ENCODE results near the gene ASIC4. TPM values are rescaled to one million over a fixed set of nuclear protein-coding genes. Genes with fewer than 3 reads are reported as not detected.

ASIC4 gene
- total RNA-seq, 1 donor from 2014 or later: 0.15 TPM

DNA sequence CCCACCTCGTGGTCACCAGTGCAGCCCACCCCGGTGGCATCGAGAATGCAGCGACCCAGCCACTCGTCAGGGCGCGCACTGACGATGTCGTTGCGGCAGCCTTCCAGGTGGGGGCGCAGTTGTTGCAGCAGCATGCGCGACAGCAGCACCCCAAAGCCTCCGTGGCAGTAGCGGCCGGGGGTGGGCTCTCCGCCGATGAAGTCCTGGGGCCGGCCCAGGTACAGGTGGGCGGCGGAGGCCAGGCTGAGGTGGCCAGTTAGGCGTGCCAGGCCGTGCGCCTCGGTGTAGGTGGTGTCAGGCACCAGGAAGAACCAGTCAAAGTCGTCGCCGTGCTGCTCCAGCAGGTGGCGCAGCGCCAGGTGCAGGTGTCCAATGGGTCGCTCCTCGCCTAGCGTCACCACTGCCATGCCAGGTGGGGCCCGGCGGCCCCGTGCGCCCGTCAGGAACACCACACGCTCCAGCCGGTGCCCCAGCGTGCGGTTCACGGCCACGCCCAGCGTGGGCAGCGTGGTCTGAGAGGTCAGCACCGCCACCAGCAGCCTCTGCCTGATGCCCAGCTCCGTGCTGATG lies 27.4 kb downstream of the ASIC4 start:
- Mint-ChIP-seq H3K4me3 (ENCODE audit: unreplicated experiment) (peak overlapping the region; percentile 91), H3K4me1 (ENCODE audit: low read depth) (peaks cover 38% of the 10 kb centered on the region), H3K36me3 (ENCODE audit: low read depth) (peaks cover 15% of the 10 kb centered on the region), H3K27ac (ENCODE audit: unreplicated experiment) (peak overlapping the region; percentile 86), H3K27me3 (ENCODE audit: low read depth) (no peaks in the 10 kb centered on the region), H3K9me3 (ENCODE audit: low read depth) (no peaks in the 10 kb centered on the region)
- TF ChIP-seq, protein P1, sequence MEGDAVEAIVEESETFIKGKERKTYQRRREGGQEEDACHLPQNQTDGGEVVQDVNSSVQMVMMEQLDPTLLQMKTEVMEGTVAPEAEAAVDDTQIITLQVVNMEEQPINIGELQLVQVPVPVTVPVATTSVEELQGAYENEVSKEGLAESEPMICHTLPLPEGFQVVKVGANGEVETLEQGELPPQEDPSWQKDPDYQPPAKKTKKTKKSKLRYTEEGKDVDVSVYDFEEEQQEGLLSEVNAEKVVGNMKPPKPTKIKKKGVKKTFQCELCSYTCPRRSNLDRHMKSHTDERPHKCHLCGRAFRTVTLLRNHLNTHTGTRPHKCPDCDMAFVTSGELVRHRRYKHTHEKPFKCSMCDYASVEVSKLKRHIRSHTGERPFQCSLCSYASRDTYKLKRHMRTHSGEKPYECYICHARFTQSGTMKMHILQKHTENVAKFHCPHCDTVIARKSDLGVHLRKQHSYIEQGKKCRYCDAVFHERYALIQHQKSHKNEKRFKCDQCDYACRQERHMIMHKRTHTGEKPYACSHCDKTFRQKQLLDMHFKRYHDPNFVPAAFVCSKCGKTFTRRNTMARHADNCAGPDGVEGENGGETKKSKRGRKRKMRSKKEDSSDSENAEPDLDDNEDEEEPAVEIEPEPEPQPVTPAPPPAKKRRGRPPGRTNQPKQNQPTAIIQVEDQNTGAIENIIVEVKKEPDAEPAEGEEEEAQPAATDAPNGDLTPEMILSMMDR (IDR thresholded peaks at IDR 0.05): peak; percentile 100
- DNase-seq (ENCODE audit: low spot score): no peak

DNA sequence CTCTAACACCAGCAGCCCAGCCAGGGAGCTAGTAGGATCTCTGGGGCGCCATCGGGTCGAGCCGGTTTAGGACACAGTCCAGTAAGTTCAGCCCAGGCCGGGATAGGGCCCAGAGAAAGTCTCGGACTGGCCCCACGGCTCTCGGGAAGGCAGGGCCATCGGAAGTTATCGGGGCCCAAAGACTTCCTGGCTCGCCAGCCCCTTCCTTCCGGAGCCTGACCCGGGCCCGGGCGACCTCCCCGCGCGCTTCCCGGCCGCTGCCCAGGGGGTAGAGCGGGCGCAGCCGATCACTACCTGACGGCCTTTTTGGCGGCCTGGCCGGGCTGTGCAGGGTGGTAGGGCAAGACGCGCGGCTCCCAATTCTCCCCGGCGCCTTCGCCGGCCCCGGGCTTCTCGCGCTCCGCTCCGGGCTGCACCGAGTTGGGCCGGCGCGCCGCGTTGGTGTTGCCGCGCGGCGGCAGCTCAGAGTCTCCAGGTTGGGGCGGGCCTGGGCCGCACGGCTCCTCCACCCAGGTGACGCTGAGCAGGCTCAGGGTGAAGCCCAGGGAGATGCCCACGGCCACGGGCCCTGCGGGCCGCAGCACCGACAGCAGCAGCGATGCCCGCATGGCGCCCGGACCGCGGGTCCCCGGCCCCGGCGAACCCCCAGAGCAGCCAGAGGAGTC lies 28.8 kb downstream of the ASIC4 start:
- DNase-seq (ENCODE audit: low spot score): no peak
- Mint-ChIP-seq H3K36me3 (ENCODE audit: low read depth) (peaks cover 19% of the 10 kb centered on the region), H3K27ac (ENCODE audit: unreplicated experiment) (peak overlapping the region; percentile 86), H3K9me3 (ENCODE audit: low read depth) (no peaks in the 10 kb centered on the region), H3K4me3 (ENCODE audit: unreplicated experiment) (peak overlapping the region; percentile 91), H3K27me3 (ENCODE audit: low read depth) (no peaks in the 10 kb centered on the region), H3K4me1 (ENCODE audit: low read depth) (peaks cover 36% of the 10 kb centered on the region)
- TF ChIP-seq, protein P1 (IDR thresholded peaks at IDR 0.05): peak; percentile 42

DNA sequence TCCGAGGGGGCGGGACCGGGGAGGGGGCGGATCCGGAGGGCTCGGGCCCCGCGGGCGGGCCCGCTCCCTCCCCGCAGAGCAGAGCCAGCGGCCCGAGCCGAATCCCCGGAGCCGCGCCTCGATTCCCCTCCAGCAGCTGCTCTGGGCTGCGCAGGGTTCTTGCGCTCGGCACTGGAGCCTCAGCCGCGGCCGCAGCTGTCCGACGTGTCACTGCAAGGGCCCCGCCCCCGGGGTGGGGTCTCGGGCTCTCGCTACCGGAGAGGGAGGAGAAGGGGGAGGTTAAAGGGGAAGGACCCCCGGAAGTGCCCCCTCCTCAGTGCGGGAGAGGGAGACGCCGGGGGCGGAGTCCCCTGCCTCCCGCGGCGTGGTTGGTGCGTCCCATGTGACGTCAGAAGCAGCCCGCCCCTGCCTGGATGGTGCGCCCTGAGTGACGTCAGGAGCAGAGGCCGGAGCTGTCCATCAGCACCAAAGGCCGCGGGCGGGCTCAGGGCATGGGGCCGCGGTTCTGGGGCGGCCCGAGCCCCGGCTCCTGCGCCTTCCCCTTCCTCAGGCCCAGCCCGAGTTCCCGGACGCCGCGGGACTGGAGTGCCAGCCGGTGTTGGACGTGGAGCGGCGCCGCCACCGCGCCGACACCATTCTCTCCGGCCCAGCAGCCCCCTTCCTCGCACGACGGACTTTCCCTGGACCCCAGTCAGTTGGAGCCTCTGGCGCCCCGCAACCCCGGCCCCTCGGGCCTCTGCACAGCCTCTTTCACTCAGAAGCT lies 29.5 kb downstream of the ASIC4 start, which contains the start of the genes CHPF and TMEM198:
CHPF (minus strand) TSS at position 214 of the 763 bp plus-strand sequence. CDS start 271 bp downstream, outside the sequence.
TMEM198 (plus strand) TSS at position 433 of the 763 bp plus-strand sequence. CDS start 700 bp downstream, outside the sequence.
- Mint-ChIP-seq H3K4me1 (ENCODE audit: low read depth) (peaks cover 29% of the 10 kb centered on the region), H3K9me3 (ENCODE audit: low read depth) (no peaks in the 10 kb centered on the region), H3K36me3 (ENCODE audit: low read depth) (peaks cover 21% of the 10 kb centered on the region), H3K27ac (ENCODE audit: unreplicated experiment) (peak within 1 kb of the TSS; percentile 96), H3K27me3 (ENCODE audit: low read depth) (no peaks in the 10 kb centered on the region), H3K4me3 (ENCODE audit: unreplicated experiment) (peak within 1 kb of the TSS; percentile 91)
- DNase-seq (ENCODE audit: low spot score): peak; percentile 99
- TF ChIP-seq, protein P1 (IDR thresholded peaks at IDR 0.05): peak; percentile 23

DNA sequence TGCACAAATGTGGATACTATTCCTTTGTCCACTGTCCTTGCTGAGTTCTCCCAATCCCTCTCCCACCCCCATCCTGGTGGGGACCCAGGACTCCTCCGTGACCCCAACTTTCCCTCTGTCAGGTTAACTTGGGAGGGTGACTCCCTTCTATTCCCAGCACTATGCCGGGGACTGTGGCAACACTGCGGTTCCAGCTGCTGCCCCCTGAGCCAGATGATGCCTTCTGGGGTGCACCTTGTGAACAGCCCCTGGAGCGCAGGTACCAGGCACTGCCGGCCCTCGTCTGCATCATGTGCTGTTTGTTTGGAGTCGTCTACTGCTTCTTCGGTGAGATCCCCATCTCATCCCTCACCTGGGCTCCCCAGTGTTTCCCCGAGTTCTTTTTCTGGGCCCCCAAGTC lies 30.3 kb downstream of the ASIC4 start:
- Mint-ChIP-seq H3K4me1 (ENCODE audit: low read depth) (peaks cover 27% of the 10 kb centered on the region), H3K27ac (ENCODE audit: unreplicated experiment) (peak overlapping the region; percentile 84), H3K27me3 (ENCODE audit: low read depth) (no peaks in the 10 kb centered on the region), H3K9me3 (ENCODE audit: low read depth) (no peaks in the 10 kb centered on the region), H3K36me3 (ENCODE audit: low read depth) (peaks cover 17% of the 10 kb centered on the region), H3K4me3 (ENCODE audit: unreplicated experiment) (peak overlapping the region; percentile 91)
- TF ChIP-seq, protein P1 (IDR thresholded peaks at IDR 0.05): no peak
- DNase-seq (ENCODE audit: low spot score): no peak

DNA sequence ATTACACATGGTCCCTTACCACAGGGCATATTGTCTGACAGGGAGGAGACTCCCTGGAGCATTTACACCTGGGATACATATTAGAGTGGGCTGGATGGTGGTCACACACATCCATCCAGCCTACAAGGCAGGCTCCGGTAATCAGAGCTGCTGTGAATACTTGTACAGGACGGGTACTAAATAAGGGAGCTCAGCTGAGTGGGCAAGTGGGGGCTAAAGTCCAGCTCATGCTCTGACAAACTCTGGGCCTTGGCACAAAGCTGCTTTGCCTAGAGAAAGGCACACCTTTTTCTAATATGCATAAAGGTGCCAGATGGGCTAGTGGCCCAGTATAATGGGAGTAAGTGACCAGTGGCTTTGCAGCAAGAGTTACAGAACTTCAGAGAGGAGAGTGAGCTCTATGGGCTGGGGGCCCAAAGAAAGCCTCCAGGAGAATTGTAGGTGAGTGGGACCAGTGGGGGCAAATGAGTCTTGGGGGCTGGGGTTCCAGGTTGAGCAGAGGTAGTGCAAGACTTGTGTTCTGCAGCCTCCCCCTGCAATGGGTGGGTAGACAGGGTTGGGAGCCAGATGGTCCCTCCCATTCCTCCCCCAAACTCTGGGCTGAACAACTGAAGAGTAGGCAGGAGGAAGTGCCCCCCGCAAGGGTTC lies 31.1 kb downstream of the ASIC4 start:
- H3K36me3 Mint-ChIP-seq (ENCODE audit: low read depth): peaks cover 17% of the 10 kb centered on the region
- peaks cover 27% of the 10 kb centered on the region for H3K4me1 Mint-ChIP-seq (ENCODE audit: low read depth)
- DNase-seq (ENCODE audit: low spot score): no peak
- no peaks in the 10 kb centered on the region for H3K9me3 Mint-ChIP-seq (ENCODE audit: low read depth)
- no peak overlapping the region for H3K4me3 Mint-ChIP-seq (ENCODE audit: unreplicated experiment)
- no peaks in the 10 kb centered on the region for H3K27me3 Mint-ChIP-seq (ENCODE audit: low read depth)
- no peak overlapping the region for H3K27ac Mint-ChIP-seq (ENCODE audit: unreplicated experiment)
- TF ChIP-seq, protein P1 (IDR thresholded peaks at IDR 0.05): no peak

All from chondrocyte (in vitro differentiated cells).